Measurements from ENCODE around the gene RAMAC.

- no peak for TF ChIP-seq EZH2phosphoT487 (IDR thresholded peaks at IDR 0.05; ENCODE audit: borderline replicate concordance, low read depth)
- TF ChIP-seq TEAD4 (IDR thresholded peaks at IDR 0.05; ENCODE audit: borderline replicate concordance, insufficient read depth), result no peak
- no peak for TF ChIP-seq CTCF (IDR thresholded peaks at IDR 0.05)
These were observed 8.9 kb upstream of the RAMAC start for GRCh38 chr15:82977076-82977475.

Measured in SK-N-SH (cell line).